Activated T-cell treated with anti-CD3 and anti-CD28 coated beads, Interleukin-2, amount 50 U/mL, for 4 hours (primary cell): ENCODE measurements around the gene PEAK3. TPM values are rescaled to one million over a fixed set of nuclear protein-coding genes. Genes with fewer than 3 reads are reported as not detected.

Experiments used
- ATAC-seq, 2 donors: fragments of 200-7000 bp; cut with Tn5 transposase; one replicate each; pipeline ENCODE4 v1.10.0; 2021
- DNase-seq: peaks from one replicate; pipeline ENCODE4 v3.0.0-alpha.2; 2020
- H3K27me3 Mint-ChIP-seq: one replicate; pipeline ENCODE4 v1.8.0; 2021; ENCODE audit warnings: low read depth, mixed read lengths
- H3K36me3 Mint-ChIP-seq: one replicate; pipeline ENCODE4 v1.8.0; 2022; ENCODE audit warnings: mixed read lengths; ENCODE audit not compliant: insufficient read depth
- H3K4me1 Mint-ChIP-seq: one replicate; pipeline ENCODE4 v1.8.0; 2021; ENCODE audit warnings: low read depth, mixed read lengths
- H3K4me3 Mint-ChIP-seq: one replicate; pipeline ENCODE4 v1.8.0; 2021; ENCODE audit warnings: mild to moderate bottlenecking, moderate library complexity, mixed read lengths
- H3K9me3 Mint-ChIP-seq: one replicate; pipeline ENCODE4 v1.8.0; 2021; ENCODE audit warnings: mixed read lengths
- total RNA-seq, 3 donors: library from RNA; stranded (reverse); gene quantifications; one replicate each; pipeline ENCODE4 v1.2.1, GENCODE V29; 2021

PEAK3 gene
- total RNA-seq, 3 donors from 2014 or later: 0.11 TPM; not detected in 2

GRCh38 chr19:2306971-2307370 is 25.0 kb upstream of the PEAK3 start:
- Mint-ChIP-seq H3K9me3 (no peaks in the 10 kb centered on the region), H3K36me3 (no peaks in the 10 kb centered on the region), H3K4me1 (peaks cover 7% of the 10 kb centered on the region), H3K27me3 (peaks cover 69% of the 10 kb centered on the region), H3K4me3 (no peak overlapping the region)
- DNase-seq: no peak
- no peak for ATAC-seq

- ATAC-seq: no peak
- no peak overlapping the region for H3K4me3 Mint-ChIP-seq
These were observed 24.4 kb upstream of the PEAK3 start for GRCh38 chr19:2306281-2306806.

GRCh38 chr19:2305452-2306280 is 23.7 kb upstream of the PEAK3 start:
- Mint-ChIP-seq H3K4me3 (no peak overlapping the region), H3K9me3 (no peaks in the 10 kb centered on the region), H3K4me1 (peaks cover 10% of the 10 kb centered on the region), H3K36me3 (no peaks in the 10 kb centered on the region), H3K27me3 (peaks cover 66% of the 10 kb centered on the region)
- ATAC-seq: no peak
- DNase-seq: no peak

More at GRCh38 chr19:2306281-2306806, 24.4 kb upstream of the PEAK3 start:
- DNase-seq: no peak
- H3K36me3 Mint-ChIP-seq: no peaks in the 10 kb centered on the region
- H3K4me1 Mint-ChIP-seq: peaks cover 8% of the 10 kb centered on the region
- peaks cover 69% of the 10 kb centered on the region for H3K27me3 Mint-ChIP-seq
- no peaks in the 10 kb centered on the region for H3K9me3 Mint-ChIP-seq

- peak overlapping the region; percentile 55 for H3K4me3 Mint-ChIP-seq
- H3K4me1 Mint-ChIP-seq: peaks cover 7% of the 10 kb centered on the region
- H3K36me3 Mint-ChIP-seq: no peaks in the 10 kb centered on the region
- DNase-seq (no peak), ATAC-seq (no peak)
- peaks cover 44% of the 10 kb centered on the region for H3K27me3 Mint-ChIP-seq
- no peaks in the 10 kb centered on the region for H3K9me3 Mint-ChIP-seq
These were observed 21.3 kb upstream of the PEAK3 start for GRCh38 chr19:2303211-2303798.

- H3K9me3 Mint-ChIP-seq: no peaks in the 10 kb centered on the region
- H3K36me3 Mint-ChIP-seq: no peaks in the 10 kb centered on the region
- peaks cover 42% of the 10 kb centered on the region for H3K27me3 Mint-ChIP-seq
- ATAC-seq (peak; percentile 59 to 64), DNase-seq (no peak)
- peaks cover 7% of the 10 kb centered on the region for H3K4me1 Mint-ChIP-seq
- H3K4me3 Mint-ChIP-seq: peak overlapping the region; percentile 55
These were observed 20.6 kb upstream of the PEAK3 start for GRCh38 chr19:2302319-2303210.

GRCh38 chr19:2300533-2300932 is 18.6 kb upstream of the PEAK3 start:
- Mint-ChIP-seq H3K4me3 (no peak overlapping the region), H3K9me3 (no peaks in the 10 kb centered on the region), H3K27me3 (peaks cover 22% of the 10 kb centered on the region), H3K4me1 (peaks cover 7% of the 10 kb centered on the region), H3K36me3 (no peaks in the 10 kb centered on the region)
- DNase-seq: no peak
- no peak for ATAC-seq

- no peak for DNase-seq
- H3K4me1 Mint-ChIP-seq: peaks cover 7% of the 10 kb centered on the region
- no peak for ATAC-seq
- H3K27me3 Mint-ChIP-seq: no peaks in the 10 kb centered on the region
- H3K36me3 Mint-ChIP-seq: no peaks in the 10 kb centered on the region
- H3K9me3 Mint-ChIP-seq: no peaks in the 10 kb centered on the region
- H3K4me3 Mint-ChIP-seq: no peak overlapping the region
These were observed 14.2 kb upstream of the PEAK3 start for GRCh38 chr19:2296141-2296540.

GRCh38 chr19:2294687-2295335 is 12.8 kb upstream of the PEAK3 start:
- no peak overlapping the region for H3K4me3 Mint-ChIP-seq
- ATAC-seq (no peak), DNase-seq (no peak)
- H3K27me3 Mint-ChIP-seq: no peaks in the 10 kb centered on the region
- no peaks in the 10 kb centered on the region for H3K9me3 Mint-ChIP-seq
- H3K4me1 Mint-ChIP-seq: peaks cover 14% of the 10 kb centered on the region
- H3K36me3 Mint-ChIP-seq: no peaks in the 10 kb centered on the region

- Mint-ChIP-seq H3K36me3 (no peaks in the 10 kb centered on the region), H3K27me3 (no peaks in the 10 kb centered on the region), H3K4me3 (peak overlapping the region; percentile 71), H3K9me3 (no peaks in the 10 kb centered on the region), H3K4me1 (peaks cover 29% of the 10 kb centered on the region)
- no peak for DNase-seq
- ATAC-seq: no peak
These were observed 9.3 kb upstream of the PEAK3 start for GRCh38 chr19:2291185-2291751.

- Mint-ChIP-seq H3K9me3 (no peaks in the 10 kb centered on the region), H3K4me3 (peak overlapping the region; percentile 71), H3K4me1 (peaks cover 29% of the 10 kb centered on the region), H3K27me3 (no peaks in the 10 kb centered on the region), H3K36me3 (no peaks in the 10 kb centered on the region)
- DNase-seq: no peak
- peak; percentile 26 to 36 for ATAC-seq
These were observed 8.6 kb upstream of the PEAK3 start for GRCh38 chr19:2290441-2291184.

- DNase-seq: no peak
- ATAC-seq: peak; percentile 56 to 64
- Mint-ChIP-seq H3K36me3 (no peaks in the 10 kb centered on the region), H3K9me3 (no peaks in the 10 kb centered on the region), H3K27me3 (no peaks in the 10 kb centered on the region), H3K4me1 (peaks cover 27% of the 10 kb centered on the region), H3K4me3 (peak overlapping the region; percentile 79)
These were observed 7.9 kb upstream of the PEAK3 start for GRCh38 chr19:2289714-2290435.

GRCh38 chr19:2288818-2289713 is 7.1 kb upstream of the PEAK3 start:
- no peaks in the 10 kb centered on the region for H3K9me3 Mint-ChIP-seq
- no peak for DNase-seq
- H3K36me3 Mint-ChIP-seq: no peaks in the 10 kb centered on the region
- ATAC-seq: peak in 1 of 2 donors; percentile 5
- H3K4me3 Mint-ChIP-seq: peak overlapping the region; percentile 79
- no peaks in the 10 kb centered on the region for H3K27me3 Mint-ChIP-seq
- H3K4me1 Mint-ChIP-seq: peaks cover 26% of the 10 kb centered on the region
